Endometrium (tissue), 2 donors: Measurements from ENCODE around the gene FOXA3.
"Not testable (repeated sequence)": the region's sequence is repeated elsewhere in the genome, so short reads cannot be mapped to it uniquely, and the experiment has no call there.

Experiments
- FAIRE-seq: peaks from 2 replicates; lab custom pipeline; 2012; peaks lifted over from hg19 to GRCh38; lab: Jason Lieb, UNC
- donor health status: control.
- donor health status: control.

The FOXA3 gene

GRCh38 chr19:45828523-45828922 is 35.6 kb upstream of the FOXA3 start:
- FAIRE-seq, result no peak

GRCh38 chr19:45828945-45829344 is 35.2 kb upstream of the FOXA3 start:
- FAIRE-seq, result no peak

- FAIRE-seq, result no peak
These were observed 29.2 kb upstream of the FOXA3 start for GRCh38 chr19:45834970-45835369.

GRCh38 chr19:45842198-45842597 is 21.9 kb upstream of the FOXA3 start:
- no peak for FAIRE-seq

GRCh38 chr19:45847663-45848062 is 16.5 kb upstream of the FOXA3 start:
- no peak for FAIRE-seq

- no peak for FAIRE-seq
These were observed 15.2 kb upstream of the FOXA3 start for GRCh38 chr19:45848922-45849321.

GRCh38 chr19:45852145-45852750 is 11.9 kb upstream of the FOXA3 start:
- FAIRE-seq, result no peak

- no peak for FAIRE-seq
These were observed 11.1 kb upstream of the FOXA3 start for GRCh38 chr19:45852983-45853382.

GRCh38 chr19:45854167-45854778 is 9.9 kb upstream of the FOXA3 start:
- no peak for FAIRE-seq

- no peak for FAIRE-seq
These were observed 3.5 kb upstream of the FOXA3 start for GRCh38 chr19:45860359-45861259.

- FAIRE-seq, result no peak
These were observed 1.9 kb upstream of the FOXA3 start for GRCh38 chr19:45862271-45862563.

GRCh38 chr19:45862564-45863334 is 1.4 kb upstream of the FOXA3 start, which contains the start of gene SYMPK:
TSS of gene SYMPK (minus strand) at chr19:45863147. CDS start at chr19:45854495, 8,652 bp downstream.
- FAIRE-seq, result peak; percentile 97

- FAIRE-seq, result no peak
These were observed 739 bp upstream of the FOXA3 start for GRCh38 chr19:45863335-45863839.

GRCh38 chr19:45864629-45865082 is 530 bp downstream of the FOXA3 start:
- FAIRE-seq, result no peak

- no peak for FAIRE-seq
These were observed 1.3 kb downstream of the FOXA3 start for GRCh38 chr19:45865269-45865948.

- no peak for FAIRE-seq
These were observed 2.5 kb downstream of the FOXA3 start for GRCh38 chr19:45866400-45867176.

GRCh38 chr19:45867241-45867640 is 3.1 kb downstream of the FOXA3 start:
- FAIRE-seq, result not testable (repeated sequence)

GRCh38 chr19:45870798-45871197 is 6.7 kb downstream of the FOXA3 start:
- no peak for FAIRE-seq

GRCh38 chr19:45872095-45872919 is 8.2 kb downstream of the FOXA3 start:
- FAIRE-seq, result no peak
